AG09309 (cell line): ENCODE measurements around the gene SLC9A8.

ENCODE experiments used
- DNase-seq: peaks from one replicate; pipeline ENCODE4 v3.0.0-alpha.2; 2010; ENCODE audit warnings: low read depth
- H3K4me3 ChIP-seq: 2 replicates; pipeline ENCODE4 v1.5.1; 2011; ENCODE audit warnings: mild to moderate bottlenecking, low read depth, low read length, moderate library complexity; ENCODE audit not compliant: control insufficient read depth
- CTCF ChIP-seq: IDR thresholded peaks from 2 replicates; pipeline ENCODE4 v1.5.1; 2011; ENCODE audit warnings: mild to moderate bottlenecking, low read depth, low read length, inconsistent platforms; ENCODE audit not compliant: insufficient read depth, control insufficient read depth; ENCODE audit errors: missing control alignments

SLC9A8 gene

GRCh38 chr20:49938173-49939163, 125.8 kb downstream of the SLC9A8 start:
- H3K4me3 ChIP-seq = peak overlapping the region; percentile 89
- TF ChIP-seq CTCF = no peak
- no peak for DNase-seq

GRCh38 chr20:49941456-49941855, 128.8 kb downstream of the SLC9A8 start:
- TF ChIP-seq CTCF = no peak

More at GRCh38 chr20:49941456-49941855, 128.8 kb downstream of the SLC9A8 start:
- no peak overlapping the region for H3K4me3 ChIP-seq
- DNase-seq = no peak
